HEK293 (cell line): ENCODE measurements around the gene MORC1.

Experiments
- BCL11A ChIP-seq: fragments of 450-650 bp; formaldehyde crosslinking; IDR thresholded peaks from 2 replicates; pipeline ENCODE4 v1.5.1; 2016; ENCODE audit warnings: low read depth, missing biosample characterization, missing genetic modification characterization
- CTCF ChIP-seq: fragments of 450-650 bp; formaldehyde crosslinking; IDR thresholded peaks from 2 replicates; pipeline ENCODE4 v1.5.1; 2016; ENCODE audit warnings: missing biosample characterization, missing genetic modification characterization
- REST ChIP-seq: fragments of 450-650 bp; formaldehyde crosslinking; IDR thresholded peaks from 2 replicates; pipeline ENCODE4 v1.5.1; 2016; ENCODE audit warnings: missing biosample characterization, missing genetic modification characterization
- SALL2 ChIP-seq: fragments of 450-650 bp; formaldehyde crosslinking; IDR thresholded peaks from 2 replicates; pipeline ENCODE4 v1.5.0; 2017; ENCODE audit warnings: missing biosample characterization, mild to moderate bottlenecking, missing genetic modification characterization, borderline replicate concordance
- SP2 ChIP-seq: fragments of 450-650 bp; formaldehyde crosslinking; IDR thresholded peaks from 2 replicates; pipeline ENCODE4 v1.5.1; 2016; ENCODE audit warnings: missing biosample characterization, missing genetic modification characterization
- YY1 ChIP-seq: fragments of 450-650 bp; formaldehyde crosslinking; IDR thresholded peaks from 2 replicates; pipeline ENCODE4 v1.5.1; 2018; ENCODE audit warnings: missing biosample characterization, missing genetic modification characterization
- ZFP41 ChIP-seq: fragments of 450-650 bp; formaldehyde crosslinking; IDR thresholded peaks from 2 replicates; pipeline ENCODE4 v1.5.1; 2016; ENCODE audit warnings: missing biosample characterization, missing genetic modification characterization, borderline replicate concordance
- ZNF138 ChIP-seq: fragments of 450-650 bp; formaldehyde crosslinking; IDR thresholded peaks from 2 replicates; pipeline ENCODE4 v1.5.1; 2016; ENCODE audit warnings: missing biosample characterization, missing genetic modification characterization, borderline replicate concordance
- ZNF266 ChIP-seq: fragments of 450-650 bp; formaldehyde crosslinking; IDR thresholded peaks from 2 replicates; pipeline ENCODE4 v1.5.1; 2016; ENCODE audit warnings: missing biosample characterization, missing genetic modification characterization, low read depth
- ZNF416 ChIP-seq: fragments of 450-650 bp; formaldehyde crosslinking; IDR thresholded peaks from 2 replicates; pipeline ENCODE4 v1.5.1; 2016; ENCODE audit warnings: missing biosample characterization, missing genetic modification characterization
- ZNF677 ChIP-seq: fragments of 450-650 bp; IDR thresholded peaks from 2 replicates; pipeline ENCODE4 v1.5.0; 2018; ENCODE audit warnings: missing biosample characterization, mild to moderate bottlenecking, missing genetic modification characterization, moderate library complexity
- ZNF747 ChIP-seq: fragments of 450-650 bp; formaldehyde crosslinking; IDR thresholded peaks from 2 replicates; pipeline ENCODE4 v1.5.1; 2016; ENCODE audit warnings: missing biosample characterization, missing genetic modification characterization
- ZNF776 ChIP-seq: fragments of 450-650 bp; formaldehyde crosslinking; IDR thresholded peaks from 2 replicates; pipeline ENCODE4 v1.5.0; 2017; ENCODE audit warnings: missing biosample characterization, missing genetic modification characterization, borderline replicate concordance
- TF ChIP-seq, protein P1 (sequence below): sonication (generic); formaldehyde crosslinking; IDR thresholded peaks from 2 replicates; pipeline ENCODE4 v1.8.1; 2022; ENCODE audit warnings: mild to moderate bottlenecking, moderate library complexity, missing genetic modification reagents

DNA sequence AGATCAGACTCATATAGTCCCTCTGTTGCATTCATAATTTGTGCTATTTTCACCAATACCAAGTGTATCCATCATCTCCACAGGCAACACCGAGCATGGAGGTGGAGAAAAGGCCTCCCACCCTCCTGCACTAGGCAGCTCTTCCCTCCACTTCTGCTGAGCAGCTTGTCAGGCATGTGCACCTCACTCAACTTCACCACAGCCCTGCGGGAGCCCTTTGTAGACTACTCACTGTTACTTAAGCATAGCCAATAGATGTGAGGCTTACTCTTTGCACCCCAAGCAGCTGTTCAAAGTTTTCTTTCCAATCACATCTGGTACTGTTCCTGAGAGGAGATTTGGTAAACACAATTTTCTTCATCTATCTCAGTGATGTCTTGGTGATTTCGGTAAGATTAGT is 147.4 kb downstream of the MORC1 start:
- no peak for TF ChIP-seq ZNF776 (tag by site-specific recombination)
- no peak for TF ChIP-seq CTCF (tag by site-specific recombination)
- TF ChIP-seq REST, result no peak
- no peak for TF ChIP-seq ZNF138 (tag by site-specific recombination)
- no peak for TF ChIP-seq SP2
- no peak for TF ChIP-seq ZNF266 (tag by site-specific recombination)
- TF ChIP-seq, protein P1, sequence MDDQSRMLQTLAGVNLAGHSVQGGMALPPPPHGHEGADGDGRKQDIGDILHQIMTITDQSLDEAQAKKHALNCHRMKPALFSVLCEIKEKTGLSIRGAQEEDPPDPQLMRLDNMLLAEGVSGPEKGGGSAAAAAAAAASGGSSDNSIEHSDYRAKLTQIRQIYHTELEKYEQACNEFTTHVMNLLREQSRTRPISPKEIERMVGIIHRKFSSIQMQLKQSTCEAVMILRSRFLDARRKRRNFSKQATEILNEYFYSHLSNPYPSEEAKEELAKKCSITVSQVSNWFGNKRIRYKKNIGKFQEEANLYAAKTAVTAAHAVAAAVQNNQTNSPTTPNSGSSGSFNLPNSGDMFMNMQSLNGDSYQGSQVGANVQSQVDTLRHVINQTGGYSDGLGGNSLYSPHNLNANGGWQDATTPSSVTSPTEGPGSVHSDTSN, result no peak
- TF ChIP-seq ZNF677 (tag by site-specific recombination), result no peak
- no peak for TF ChIP-seq ZNF747 (tag by site-specific recombination)
- no peak for TF ChIP-seq BCL11A (tag by site-specific recombination)
- TF ChIP-seq YY1 (tag by site-specific recombination), result no peak
- no peak for TF ChIP-seq ZFP41
- TF ChIP-seq ZNF416, result no peak
- TF ChIP-seq SALL2 (tag by site-specific recombination), result no peak
